Activated T-cell treated with anti-CD3 and anti-CD28 coated beads, Interleukin-2, amount 50 U/mL, for 24 hours (primary cell): Measurements from ENCODE around the gene LRMDA.

ENCODE experiments used
- DNase-seq: peaks from one replicate; pipeline ENCODE4 v3.0.0-alpha.2; 2020
- H3K27ac Mint-ChIP-seq: 2 replicates; pipeline ENCODE4 v1.8.0; 2020; ENCODE audit warnings: mild to moderate bottlenecking, mixed read lengths
- H3K27me3 Mint-ChIP-seq: 2 replicates; pipeline ENCODE4 v1.8.0; 2020; ENCODE audit warnings: mixed read lengths
- H3K36me3 Mint-ChIP-seq: 2 replicates; pipeline ENCODE4 v1.8.0; 2020; ENCODE audit warnings: low read depth, mixed read lengths
- H3K4me1 Mint-ChIP-seq: 2 replicates; pipeline ENCODE4 v1.8.0; 2020; ENCODE audit warnings: low read depth, mixed read lengths
- H3K4me3 Mint-ChIP-seq: 2 replicates; pipeline ENCODE4 v1.8.0; 2020; ENCODE audit warnings: mild to moderate bottlenecking, moderate library complexity, mixed read lengths
- H3K9me3 Mint-ChIP-seq: 2 replicates; pipeline ENCODE4 v1.8.0; 2020; ENCODE audit warnings: mixed read lengths

Gene LRMDA

GRCh38 chr10:76398043-76398710 is 966.8 kb downstream of the LRMDA start:
- no peaks in the 10 kb centered on the region for H3K27me3 Mint-ChIP-seq
- no peaks in the 10 kb centered on the region for H3K36me3 Mint-ChIP-seq
- no peaks in the 10 kb centered on the region for H3K9me3 Mint-ChIP-seq
- no peaks in the 10 kb centered on the region for H3K4me1 Mint-ChIP-seq
- no peak for DNase-seq
- H3K4me3 Mint-ChIP-seq = no peak overlapping the region
- H3K27ac Mint-ChIP-seq = no peak overlapping the region

GRCh38 chr10:76399226-76399625 is 967.8 kb downstream of the LRMDA start:
- no peaks in the 10 kb centered on the region for H3K27me3 Mint-ChIP-seq
- no peak for DNase-seq
- H3K4me1 Mint-ChIP-seq = no peaks in the 10 kb centered on the region
- H3K4me3 Mint-ChIP-seq = no peak overlapping the region
- no peak overlapping the region for H3K27ac Mint-ChIP-seq
- no peaks in the 10 kb centered on the region for H3K36me3 Mint-ChIP-seq
- no peaks in the 10 kb centered on the region for H3K9me3 Mint-ChIP-seq

GRCh38 chr10:76401006-76401405 is 969.6 kb downstream of the LRMDA start:
- H3K36me3 Mint-ChIP-seq = no peaks in the 10 kb centered on the region
- no peaks in the 10 kb centered on the region for H3K4me1 Mint-ChIP-seq
- H3K27ac Mint-ChIP-seq = no peak overlapping the region
- H3K27me3 Mint-ChIP-seq = no peaks in the 10 kb centered on the region
- H3K9me3 Mint-ChIP-seq = no peaks in the 10 kb centered on the region
- no peak overlapping the region for H3K4me3 Mint-ChIP-seq
- DNase-seq = no peak

- H3K27ac Mint-ChIP-seq = no peak overlapping the region
- DNase-seq = no peak
- no peak overlapping the region for H3K4me3 Mint-ChIP-seq
- no peaks in the 10 kb centered on the region for H3K4me1 Mint-ChIP-seq
- no peaks in the 10 kb centered on the region for H3K9me3 Mint-ChIP-seq
- no peaks in the 10 kb centered on the region for H3K36me3 Mint-ChIP-seq
- no peaks in the 10 kb centered on the region for H3K27me3 Mint-ChIP-seq
Measured at GRCh38 chr10:76403912-76404311, 972.5 kb downstream of the LRMDA start.

- H3K4me3 Mint-ChIP-seq = no peak overlapping the region
Measured at GRCh38 chr10:76404531-76404930, 973.1 kb downstream of the LRMDA start.

GRCh38 chr10:76405922-76406321 is 974.5 kb downstream of the LRMDA start:
- H3K27me3 Mint-ChIP-seq = no peaks in the 10 kb centered on the region
- no peaks in the 10 kb centered on the region for H3K4me1 Mint-ChIP-seq
- H3K9me3 Mint-ChIP-seq = no peaks in the 10 kb centered on the region
- no peak overlapping the region for H3K4me3 Mint-ChIP-seq
- no peaks in the 10 kb centered on the region for H3K36me3 Mint-ChIP-seq
- H3K27ac Mint-ChIP-seq = no peak overlapping the region
- DNase-seq = no peak

More at GRCh38 chr10:76404531-76404930, 973.1 kb downstream of the LRMDA start:
- H3K9me3 Mint-ChIP-seq = no peaks in the 10 kb centered on the region
- DNase-seq = no peak
- no peaks in the 10 kb centered on the region for H3K36me3 Mint-ChIP-seq
- H3K27me3 Mint-ChIP-seq = no peaks in the 10 kb centered on the region
- H3K27ac Mint-ChIP-seq = no peak overlapping the region
- H3K4me1 Mint-ChIP-seq = no peaks in the 10 kb centered on the region

GRCh38 chr10:76408646-76409045 is 977.2 kb downstream of the LRMDA start:
- DNase-seq = no peak
- no peak overlapping the region for H3K27ac Mint-ChIP-seq
- no peaks in the 10 kb centered on the region for H3K27me3 Mint-ChIP-seq
- peaks cover 9% of the 10 kb centered on the region for H3K9me3 Mint-ChIP-seq
- H3K4me3 Mint-ChIP-seq = no peak overlapping the region
- no peaks in the 10 kb centered on the region for H3K36me3 Mint-ChIP-seq
- H3K4me1 Mint-ChIP-seq = no peaks in the 10 kb centered on the region

- no peaks in the 10 kb centered on the region for H3K4me1 Mint-ChIP-seq
- no peaks in the 10 kb centered on the region for H3K27me3 Mint-ChIP-seq
- H3K36me3 Mint-ChIP-seq = no peaks in the 10 kb centered on the region
- peaks cover 9% of the 10 kb centered on the region for H3K9me3 Mint-ChIP-seq
- no peak for DNase-seq
- H3K4me3 Mint-ChIP-seq = no peak overlapping the region
- H3K27ac Mint-ChIP-seq = no peak overlapping the region
Measured at GRCh38 chr10:76411729-76412435, 980.5 kb downstream of the LRMDA start.

- DNase-seq = no peak
- no peak overlapping the region for H3K27ac Mint-ChIP-seq
- no peaks in the 10 kb centered on the region for H3K27me3 Mint-ChIP-seq
- H3K4me1 Mint-ChIP-seq = no peaks in the 10 kb centered on the region
- no peaks in the 10 kb centered on the region for H3K36me3 Mint-ChIP-seq
- H3K4me3 Mint-ChIP-seq = no peak overlapping the region
- peaks cover 9% of the 10 kb centered on the region for H3K9me3 Mint-ChIP-seq
Measured at GRCh38 chr10:76415554-76415953, 984.1 kb downstream of the LRMDA start.

GRCh38 chr10:76416642-76417041 is 985.2 kb downstream of the LRMDA start:
- no peak for DNase-seq
- H3K4me1 Mint-ChIP-seq = no peaks in the 10 kb centered on the region
- peaks cover 9% of the 10 kb centered on the region for H3K9me3 Mint-ChIP-seq
- no peak overlapping the region for H3K27ac Mint-ChIP-seq
- no peak overlapping the region for H3K4me3 Mint-ChIP-seq
- H3K27me3 Mint-ChIP-seq = no peaks in the 10 kb centered on the region
- H3K36me3 Mint-ChIP-seq = no peaks in the 10 kb centered on the region

GRCh38 chr10:76420725-76421124 is 989.3 kb downstream of the LRMDA start:
- H3K4me3 Mint-ChIP-seq = no peak overlapping the region
- no peaks in the 10 kb centered on the region for H3K27me3 Mint-ChIP-seq
- no peak overlapping the region for H3K27ac Mint-ChIP-seq
- no peaks in the 10 kb centered on the region for H3K36me3 Mint-ChIP-seq
- H3K4me1 Mint-ChIP-seq = no peaks in the 10 kb centered on the region
- DNase-seq = no peak
- H3K9me3 Mint-ChIP-seq = no peaks in the 10 kb centered on the region

GRCh38 chr10:76422769-76423168 is 991.3 kb downstream of the LRMDA start:
- Mint-ChIP-seq H3K27ac (no peak overlapping the region), H3K4me3 (no peak overlapping the region), H3K27me3 (no peaks in the 10 kb centered on the region), H3K9me3 (no peaks in the 10 kb centered on the region), H3K36me3 (no peaks in the 10 kb centered on the region), H3K4me1 (no peaks in the 10 kb centered on the region)
- no peak for DNase-seq

GRCh38 chr10:76428551-76429367 is 997.3 kb downstream of the LRMDA start:
- peaks cover 6% of the 10 kb centered on the region for H3K9me3 Mint-ChIP-seq
- H3K27ac Mint-ChIP-seq = no peak overlapping the region
- H3K36me3 Mint-ChIP-seq = no peaks in the 10 kb centered on the region
- no peak overlapping the region for H3K4me3 Mint-ChIP-seq
- no peak for DNase-seq
- H3K4me1 Mint-ChIP-seq = no peaks in the 10 kb centered on the region
- H3K27me3 Mint-ChIP-seq = no peaks in the 10 kb centered on the region

GRCh38 chr10:76429368-76430060 is 998.1 kb downstream of the LRMDA start:
- Mint-ChIP-seq H3K4me3 (no peak overlapping the region), H3K27me3 (no peaks in the 10 kb centered on the region), H3K9me3 (peaks cover 6% of the 10 kb centered on the region), H3K36me3 (no peaks in the 10 kb centered on the region), H3K27ac (no peak overlapping the region), H3K4me1 (no peaks in the 10 kb centered on the region)
- no peak for DNase-seq
